ENCODE data around the gene DGKZ.

Gene DGKZ

GRCh38 chr11:46338636-46338987 lies 8.7 kb upstream of the DGKZ start:
- H3K36me3 ChIP-seq (ENCODE audit: control insufficient read depth, insufficient read depth, low read length) = no peaks in the 10 kb centered on the region
- H2BK15ac ChIP-seq (replicated peaks; ENCODE audit: low read depth) = no peak overlapping the region
- peaks cover 27% of the 10 kb centered on the region for H3K4me1 ChIP-seq (ENCODE audit: control insufficient read depth, low read depth, low read length)
- no peaks in the 10 kb centered on the region for H3K79me1 ChIP-seq (ENCODE audit: low read length)
- H2BK120ac ChIP-seq (ENCODE audit: low read depth, low read length) = no peak overlapping the region
- peak overlapping the region; percentile 81 for H4K5ac ChIP-seq (ENCODE audit: low read length)
- H3K23ac ChIP-seq (ENCODE audit: low read length) = no peak overlapping the region
- no peaks in the 10 kb centered on the region for H3K79me2 ChIP-seq (ENCODE audit: control insufficient read depth, insufficient read depth, low read length)
- H3K18ac ChIP-seq (ENCODE audit: low read length) = peak overlapping the region; percentile 53
- no peak overlapping the region for H4K8ac ChIP-seq (ENCODE audit: low read depth, low read length)
- H3K4me2 ChIP-seq (ENCODE audit: low read length) = peak overlapping the region; percentile 71
- H2AK5ac ChIP-seq (ENCODE audit: low read length) = no peak overlapping the region
- H3K27me3 ChIP-seq (ENCODE audit: insufficient read depth, low read length, poor library complexity) = peaks cover 2% of the 10 kb centered on the region
- peak overlapping the region; percentile 42 for H3K27ac ChIP-seq (ENCODE audit: low read depth, low read length)
- DNase-seq = peak; percentile 89
- H3K9ac ChIP-seq (ENCODE audit: low read length) = peak overlapping the region; percentile 44
- H3K4me3 ChIP-seq (ENCODE audit: low read length) = no peak overlapping the region
- H2BK5ac ChIP-seq (ENCODE audit: low read length) = peak overlapping the region; percentile 74
- H3K56ac ChIP-seq (ENCODE audit: low read length) = peak overlapping the region; percentile 81
- WGBS (ENCODE audit: extremely low coverage, insufficient coverage, low lambda C conversion rate) = no CpG with 5 or more reads among the region's 9 CpGs
- no peak overlapping the region for H3K4ac ChIP-seq (ENCODE audit: low read depth, low read length)

DNA sequence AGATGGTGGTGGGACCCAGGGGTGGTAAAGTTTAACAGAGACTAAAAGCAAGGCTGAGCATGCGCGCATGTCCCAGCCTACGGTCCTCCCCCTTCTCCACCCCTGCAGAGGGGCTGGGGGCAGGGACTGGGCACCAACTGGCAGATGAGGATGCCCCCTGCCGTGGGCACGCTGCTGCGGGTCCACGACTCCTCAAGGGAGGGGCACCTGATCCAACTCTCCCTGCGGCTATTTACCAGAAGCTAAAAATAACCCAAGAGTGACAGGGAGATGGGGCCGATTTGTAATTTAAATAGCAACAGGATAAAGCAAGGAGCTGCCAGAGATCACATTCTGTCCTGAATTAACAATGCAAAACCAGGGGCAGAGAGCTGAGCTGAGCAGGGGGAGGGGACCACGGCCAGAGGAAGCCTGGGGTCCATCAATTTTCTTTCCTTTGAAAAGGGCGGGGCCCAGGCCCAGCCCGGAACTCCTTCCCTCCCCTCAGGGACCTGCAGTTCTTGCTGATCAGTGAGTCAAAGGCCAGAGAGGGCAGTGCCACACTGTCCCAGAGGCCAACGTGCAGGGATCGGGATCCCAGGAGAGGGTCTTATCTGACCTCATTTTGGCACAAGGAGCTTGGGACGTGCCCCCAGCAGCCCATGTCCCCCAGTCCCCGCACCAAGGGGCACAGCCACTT lies 8.1 kb upstream of the DGKZ start:
- Histone ChIP-seq H4K8ac (ENCODE audit: low read depth, low read length) (no peak overlapping the region), H3K27me3 (ENCODE audit: insufficient read depth, low read length, poor library complexity) (no peaks in the 10 kb centered on the region), H2AK5ac (ENCODE audit: low read length) (peak overlapping the region; percentile 15), H3K4me2 (ENCODE audit: low read length) (peak overlapping the region; percentile 71), H3K18ac (ENCODE audit: low read length) (peak overlapping the region; percentile 53), H3K4ac (ENCODE audit: low read depth, low read length) (no peak overlapping the region), H3K27ac (ENCODE audit: low read depth, low read length) (peak overlapping the region; percentile 61), H3K79me1 (ENCODE audit: low read length) (no peaks in the 10 kb centered on the region), H3K36me3 (ENCODE audit: control insufficient read depth, insufficient read depth, low read length) (no peaks in the 10 kb centered on the region), H3K9ac (ENCODE audit: low read length) (peak overlapping the region; percentile 44), H3K23ac (ENCODE audit: low read length) (no peak overlapping the region), H3K79me2 (ENCODE audit: control insufficient read depth, insufficient read depth, low read length) (no peaks in the 10 kb centered on the region), H2BK15ac (replicated peaks; ENCODE audit: low read depth) (no peak overlapping the region), H4K5ac (ENCODE audit: low read length) (no peak overlapping the region), H3K4me1 (ENCODE audit: control insufficient read depth, low read depth, low read length) (peaks cover 27% of the 10 kb centered on the region), H2BK120ac (ENCODE audit: low read depth, low read length) (no peak overlapping the region), H3K56ac (ENCODE audit: low read length) (peak overlapping the region; percentile 81), H2BK5ac (ENCODE audit: low read length) (peak overlapping the region; percentile 74), H3K4me3 (ENCODE audit: low read length) (no peak overlapping the region)
- WGBS (ENCODE audit: extremely low coverage, insufficient coverage, low lambda C conversion rate) = no CpG with 5 or more reads among the region's 16 CpGs
- DNase-seq = peak; percentile 94

- WGBS (ENCODE audit: extremely low coverage, insufficient coverage, low lambda C conversion rate) = no CpG with 5 or more reads among the region's 2 CpGs
- Histone ChIP-seq H3K79me2 (ENCODE audit: control insufficient read depth, insufficient read depth, low read length) (no peaks in the 10 kb centered on the region), H3K18ac (ENCODE audit: low read length) (peak overlapping the region; percentile 11), H3K27me3 (ENCODE audit: insufficient read depth, low read length, poor library complexity) (no peaks in the 10 kb centered on the region), H3K36me3 (ENCODE audit: control insufficient read depth, insufficient read depth, low read length) (no peaks in the 10 kb centered on the region), H3K4me3 (ENCODE audit: low read length) (no peak overlapping the region), H3K79me1 (ENCODE audit: low read length) (no peaks in the 10 kb centered on the region), H3K23ac (ENCODE audit: low read length) (no peak overlapping the region), H3K9ac (ENCODE audit: low read length) (peak overlapping the region; percentile 26), H2AK5ac (ENCODE audit: low read length) (peak overlapping the region; percentile 15), H2BK15ac (replicated peaks; ENCODE audit: low read depth) (no peak overlapping the region), H3K56ac (ENCODE audit: low read length) (peak overlapping the region; percentile 68), H3K4me2 (ENCODE audit: low read length) (no peak overlapping the region), H2BK5ac (ENCODE audit: low read length) (no peak overlapping the region), H3K27ac (ENCODE audit: low read depth, low read length) (peak overlapping the region; percentile 61), H4K5ac (ENCODE audit: low read length) (no peak overlapping the region), H2BK120ac (ENCODE audit: low read depth, low read length) (no peak overlapping the region), H4K8ac (ENCODE audit: low read depth, low read length) (no peak overlapping the region), H3K4me1 (ENCODE audit: control insufficient read depth, low read depth, low read length) (peaks cover 27% of the 10 kb centered on the region), H3K4ac (ENCODE audit: low read depth, low read length) (peak overlapping the region; percentile 22)
- peak; percentile 55 for DNase-seq
These were observed 7.4 kb upstream of the DGKZ start for GRCh38 chr11:46339816-46340215.

DNA sequence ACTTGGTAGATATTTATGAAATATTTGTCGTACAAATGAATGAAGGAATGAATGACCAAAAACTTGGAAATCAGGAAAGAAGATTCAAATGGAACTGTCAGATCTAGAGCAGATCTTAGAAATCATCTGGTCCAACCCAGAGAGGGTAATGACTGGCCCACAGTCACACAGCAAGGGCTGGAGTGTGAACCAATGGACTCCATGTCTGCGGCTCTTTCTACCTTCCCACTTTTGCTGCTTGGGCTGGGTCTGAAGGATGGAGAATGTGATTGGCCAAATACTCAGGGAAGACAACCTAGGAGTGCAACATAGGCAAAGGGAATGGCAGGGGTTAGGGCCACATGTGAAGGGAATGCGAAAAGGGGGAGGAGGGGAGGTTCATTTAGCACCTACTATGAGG lies 5.8 kb upstream of the DGKZ start:
- Histone ChIP-seq H3K79me2 (ENCODE audit: control insufficient read depth, insufficient read depth, low read length) (no peaks in the 10 kb centered on the region), H3K4me1 (ENCODE audit: control insufficient read depth, low read depth, low read length) (peaks cover 30% of the 10 kb centered on the region), H2BK5ac (ENCODE audit: low read length) (peak overlapping the region; percentile 33), H3K9ac (ENCODE audit: low read length) (peak overlapping the region; percentile 11), H3K23ac (ENCODE audit: low read length) (no peak overlapping the region), H3K4ac (ENCODE audit: low read depth, low read length) (no peak overlapping the region), H3K27me3 (ENCODE audit: insufficient read depth, low read length, poor library complexity) (no peaks in the 10 kb centered on the region), H3K27ac (ENCODE audit: low read depth, low read length) (peak overlapping the region; percentile 71), H4K8ac (ENCODE audit: low read depth, low read length) (no peak overlapping the region), H3K4me2 (ENCODE audit: low read length) (no peak overlapping the region), H3K79me1 (ENCODE audit: low read length) (no peaks in the 10 kb centered on the region), H2BK15ac (replicated peaks; ENCODE audit: low read depth) (no peak overlapping the region), H3K36me3 (ENCODE audit: control insufficient read depth, insufficient read depth, low read length) (no peaks in the 10 kb centered on the region), H3K56ac (ENCODE audit: low read length) (peak overlapping the region; percentile 73), H2BK120ac (ENCODE audit: low read depth, low read length) (no peak overlapping the region), H2AK5ac (ENCODE audit: low read length) (no peak overlapping the region), H4K5ac (ENCODE audit: low read length) (no peak overlapping the region), H3K4me3 (ENCODE audit: low read length) (no peak overlapping the region), H3K18ac (ENCODE audit: low read length) (peak overlapping the region; percentile 0)
- no peak for DNase-seq
- no CpG with 5 or more reads among the region's 3 CpGs for WGBS (ENCODE audit: extremely low coverage, insufficient coverage, low lambda C conversion rate)

- Histone ChIP-seq H3K56ac (ENCODE audit: low read length) (peak overlapping the region; percentile 73), H3K9ac (ENCODE audit: low read length) (peak overlapping the region; percentile 39), H3K27ac (ENCODE audit: low read depth, low read length) (peak overlapping the region; percentile 71), H3K4ac (ENCODE audit: low read depth, low read length) (no peak overlapping the region), H2BK5ac (ENCODE audit: low read length) (peak overlapping the region; percentile 2), H2AK5ac (ENCODE audit: low read length) (no peak overlapping the region), H3K4me3 (ENCODE audit: low read length) (no peak overlapping the region), H3K23ac (ENCODE audit: low read length) (no peak overlapping the region), H3K36me3 (ENCODE audit: control insufficient read depth, insufficient read depth, low read length) (no peaks in the 10 kb centered on the region), H4K8ac (ENCODE audit: low read depth, low read length) (no peak overlapping the region), H3K27me3 (ENCODE audit: insufficient read depth, low read length, poor library complexity) (no peaks in the 10 kb centered on the region), H2BK120ac (ENCODE audit: low read depth, low read length) (peak overlapping the region; percentile 24), H4K5ac (ENCODE audit: low read length) (no peak overlapping the region), H3K79me2 (ENCODE audit: control insufficient read depth, insufficient read depth, low read length) (no peaks in the 10 kb centered on the region), H3K79me1 (ENCODE audit: low read length) (no peaks in the 10 kb centered on the region), H3K18ac (ENCODE audit: low read length) (peak overlapping the region; percentile 25), H3K4me1 (ENCODE audit: control insufficient read depth, low read depth, low read length) (peaks cover 34% of the 10 kb centered on the region), H2BK15ac (replicated peaks; ENCODE audit: low read depth) (no peak overlapping the region), H3K4me2 (ENCODE audit: low read length) (no peak overlapping the region)
- WGBS (ENCODE audit: extremely low coverage, insufficient coverage, low lambda C conversion rate) = no CpG with 5 or more reads among the region's 5 CpGs
- DNase-seq = peak; percentile 80
These were observed 5.0 kb upstream of the DGKZ start for GRCh38 chr11:46342239-46342638.

- no peak overlapping the region for H4K8ac ChIP-seq (ENCODE audit: low read depth, low read length)
- no peak overlapping the region for H3K9ac ChIP-seq (ENCODE audit: low read length)
- peak overlapping the region; percentile 47 for H2BK5ac ChIP-seq (ENCODE audit: low read length)
- H3K18ac ChIP-seq (ENCODE audit: low read length) = no peak overlapping the region
- no peak overlapping the region for H2BK120ac ChIP-seq (ENCODE audit: low read depth, low read length)
- no peak overlapping the region for H3K4ac ChIP-seq (ENCODE audit: low read depth, low read length)
- H2BK15ac ChIP-seq (replicated peaks; ENCODE audit: low read depth) = no peak overlapping the region
- no peaks in the 10 kb centered on the region for H3K36me3 ChIP-seq (ENCODE audit: control insufficient read depth, insufficient read depth, low read length)
- H3K79me1 ChIP-seq (ENCODE audit: low read length) = peaks cover 7% of the 10 kb centered on the region
- peaks cover 8% of the 10 kb centered on the region for H3K79me2 ChIP-seq (ENCODE audit: control insufficient read depth, insufficient read depth, low read length)
- no peak overlapping the region for H3K4me3 ChIP-seq (ENCODE audit: low read length)
- H3K4me1 ChIP-seq (ENCODE audit: control insufficient read depth, low read depth, low read length) = peaks cover 33% of the 10 kb centered on the region
- no peak overlapping the region for H2AK5ac ChIP-seq (ENCODE audit: low read length)
- no CpG with 5 or more reads among the region's 3 CpGs for WGBS (ENCODE audit: extremely low coverage, insufficient coverage, low lambda C conversion rate)
- DNase-seq = peak; percentile 67
- no peak overlapping the region for H3K23ac ChIP-seq (ENCODE audit: low read length)
- no peaks in the 10 kb centered on the region for H3K27me3 ChIP-seq (ENCODE audit: insufficient read depth, low read length, poor library complexity)
- peak overlapping the region; percentile 75 for H3K56ac ChIP-seq (ENCODE audit: low read length)
- H3K27ac ChIP-seq (ENCODE audit: low read depth, low read length) = peak overlapping the region; percentile 19
- H4K5ac ChIP-seq (ENCODE audit: low read length) = no peak overlapping the region
- no peak overlapping the region for H3K4me2 ChIP-seq (ENCODE audit: low read length)
These were observed 3.7 kb upstream of the DGKZ start for GRCh38 chr11:46343520-46343919.

Measured in mesendoderm (in vitro differentiated cells).